LNCAP (cell line): ENCODE measurements around the gene KIAA0513.

Experiments used
- CTCF ChIP-seq: fragments of 450-650 bp; IDR thresholded peaks from 2 replicates; pipeline ENCODE4 v1.5.1; 2017; ENCODE audit warnings: mild to moderate bottlenecking

The KIAA0513 gene

DNA sequence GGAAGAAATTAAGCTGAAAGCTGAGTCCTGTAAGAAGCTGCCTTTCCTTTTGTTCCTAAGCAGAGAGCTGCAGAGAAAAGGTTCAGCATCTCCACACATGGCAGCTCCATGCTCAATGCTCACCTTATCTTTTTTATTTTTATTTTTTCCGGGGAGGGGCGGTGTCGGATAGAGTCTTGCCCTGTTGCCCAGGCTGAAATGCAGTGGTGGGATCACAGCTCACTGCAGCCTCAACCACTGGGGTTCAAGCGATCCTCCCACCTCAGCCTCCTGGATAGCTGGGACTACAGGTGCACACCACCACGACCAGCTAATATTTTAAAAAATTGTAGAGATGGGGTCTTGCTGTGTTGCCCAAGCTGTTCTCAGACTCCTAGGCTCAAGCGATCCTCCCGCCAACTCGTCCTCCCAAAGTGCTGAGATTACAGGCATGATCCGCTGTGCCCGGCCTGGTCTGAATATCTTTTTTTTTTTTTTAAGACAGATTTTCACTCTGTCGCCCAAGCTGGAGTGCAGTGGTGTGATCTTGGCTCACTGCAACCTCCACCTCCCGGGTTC, 112.9 kb downstream of the KIAA0513 start:
- no peak for TF ChIP-seq CTCF

- no peak for TF ChIP-seq CTCF
Observed at GRCh38 chr16:85141491-85142128, 114.0 kb downstream of the KIAA0513 start.

GRCh38 chr16:85142129-85142513, 114.5 kb downstream of the KIAA0513 start:
- no peak for TF ChIP-seq CTCF

DNA sequence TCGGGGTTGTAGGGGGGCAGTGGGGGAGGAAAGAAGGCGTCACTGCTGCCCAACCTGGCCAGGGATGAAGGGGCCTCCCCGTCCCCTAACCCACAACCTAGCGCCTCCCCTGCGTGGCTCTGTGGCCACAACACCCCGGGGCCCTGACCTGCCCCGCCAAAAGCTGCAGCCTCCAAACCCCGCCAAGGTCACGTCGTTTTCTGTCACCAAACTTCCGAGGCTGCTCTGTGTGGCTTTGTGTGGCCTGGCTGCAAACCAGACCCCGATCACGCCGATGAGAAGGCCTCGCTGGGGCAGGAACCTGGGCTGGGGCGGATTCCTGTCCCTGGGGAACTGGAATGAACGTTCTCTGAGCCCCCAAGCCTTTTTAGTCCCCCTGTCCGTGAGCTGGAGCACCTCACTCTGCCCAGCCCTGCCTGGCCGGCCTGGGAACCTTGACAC, 115.2 kb downstream of the KIAA0513 start:
- no peak for TF ChIP-seq CTCF
